HUES6 (cell line): Measurements from ENCODE around the gene RNF10.

Experiments used
- H3K27ac ChIP-seq: 2 replicates; pipeline ENCODE4 v1.7.0; 2013; ENCODE audit warnings: low read depth, mild to moderate bottlenecking, low read length, inconsistent platforms
- H3K27me3 ChIP-seq: 2 replicates; pipeline ENCODE4 v1.6.1; 2013; ENCODE audit warnings: low read length; ENCODE audit not compliant: control insufficient read depth, insufficient read depth
- H3K36me3 ChIP-seq: 2 replicates; pipeline ENCODE4 v1.6.1; 2013; ENCODE audit warnings: low read length; ENCODE audit not compliant: control insufficient read depth, insufficient read depth
- H3K4me1 ChIP-seq: 2 replicates; pipeline ENCODE4 v1.6.1; 2013; ENCODE audit warnings: low read length; ENCODE audit not compliant: control insufficient read depth, insufficient read depth
- H3K4me3 ChIP-seq: 2 replicates; pipeline ENCODE4 v1.5.1; 2013; ENCODE audit warnings: low read depth, low read length
- H3K9ac ChIP-seq: one replicate; pipeline ENCODE4 v1.6.1; 2013; ENCODE audit warnings: mild to moderate bottlenecking, low read length
- H3K9me3 ChIP-seq: 2 replicates; pipeline ENCODE4 v1.6.1; 2013; ENCODE audit warnings: low read depth, low read length; ENCODE audit not compliant: control insufficient read depth, insufficient read depth

The RNF10 gene

GRCh38 chr12:120540445-120540844 lies 6.3 kb downstream of the RNF10 start:
- Histone ChIP-seq H3K36me3 (peaks cover 37% of the 10 kb centered on the region), H3K27ac (no peak overlapping the region), H3K4me1 (peaks cover 23% of the 10 kb centered on the region), H3K27me3 (no peaks in the 10 kb centered on the region), H3K4me3 (no peak overlapping the region), H3K9me3 (no peaks in the 10 kb centered on the region), H3K9ac (no peak overlapping the region)

GRCh38 chr12:120542166-120542565 lies 8.0 kb downstream of the RNF10 start:
- no peak overlapping the region for H3K27ac ChIP-seq
- no peaks in the 10 kb centered on the region for H3K27me3 ChIP-seq
- peaks cover 44% of the 10 kb centered on the region for H3K36me3 ChIP-seq
- H3K4me3 ChIP-seq, result no peak overlapping the region
- H3K9me3 ChIP-seq, result no peaks in the 10 kb centered on the region
- no peak overlapping the region for H3K9ac ChIP-seq
- H3K4me1 ChIP-seq, result peaks cover 10% of the 10 kb centered on the region; the same call in 1 of the 2 replicates

GRCh38 chr12:120544691-120545090 lies 10.5 kb downstream of the RNF10 start:
- H3K27ac ChIP-seq, result no peak overlapping the region
- H3K36me3 ChIP-seq, result peaks cover 63% of the 10 kb centered on the region
- H3K9me3 ChIP-seq, result no peaks in the 10 kb centered on the region
- no peaks in the 10 kb centered on the region for H3K27me3 ChIP-seq
- H3K4me1 ChIP-seq, result no peaks in the 10 kb centered on the region
- H3K4me3 ChIP-seq, result no peak overlapping the region
- H3K9ac ChIP-seq, result no peak overlapping the region

- H3K36me3 ChIP-seq, result peaks cover 66% of the 10 kb centered on the region
- no peak overlapping the region for H3K9ac ChIP-seq
- H3K27ac ChIP-seq, result no peak overlapping the region
- no peaks in the 10 kb centered on the region for H3K4me1 ChIP-seq
- H3K4me3 ChIP-seq, result no peak overlapping the region
- H3K27me3 ChIP-seq, result no peaks in the 10 kb centered on the region
- no peaks in the 10 kb centered on the region for H3K9me3 ChIP-seq
These were observed 11.9 kb downstream of the RNF10 start for GRCh38 chr12:120546050-120546386.

GRCh38 chr12:120554678-120555077 lies 20.5 kb downstream of the RNF10 start:
- Histone ChIP-seq H3K36me3 (peaks cover 70% of the 10 kb centered on the region), H3K4me1 (no peaks in the 10 kb centered on the region), H3K4me3 (no peak overlapping the region), H3K9me3 (no peaks in the 10 kb centered on the region), H3K9ac (no peak overlapping the region), H3K27me3 (no peaks in the 10 kb centered on the region), H3K27ac (no peak overlapping the region)

GRCh38 chr12:120557589-120557988 lies 23.4 kb downstream of the RNF10 start:
- no peak overlapping the region for H3K4me3 ChIP-seq
- H3K27me3 ChIP-seq, result no peaks in the 10 kb centered on the region
- no peak overlapping the region for H3K9ac ChIP-seq
- H3K36me3 ChIP-seq, result peaks cover 76% of the 10 kb centered on the region
- H3K4me1 ChIP-seq, result no peaks in the 10 kb centered on the region
- H3K27ac ChIP-seq, result no peak overlapping the region
- H3K9me3 ChIP-seq, result no peaks in the 10 kb centered on the region

- no peaks in the 10 kb centered on the region for H3K9me3 ChIP-seq
These were observed 28.8 kb downstream of the RNF10 start for GRCh38 chr12:120562906-120563305.

GRCh38 chr12:120563495-120563894 lies 29.3 kb downstream of the RNF10 start:
- peaks cover 92% of the 10 kb centered on the region for H3K36me3 ChIP-seq
- no peaks in the 10 kb centered on the region for H3K27me3 ChIP-seq
- H3K9me3 ChIP-seq, result no peaks in the 10 kb centered on the region
- H3K4me3 ChIP-seq, result no peak overlapping the region
- no peak overlapping the region for H3K27ac ChIP-seq
- no peak overlapping the region for H3K9ac ChIP-seq
- H3K4me1 ChIP-seq, result no peaks in the 10 kb centered on the region

More at GRCh38 chr12:120562906-120563305, 28.8 kb downstream of the RNF10 start:
- H3K9ac ChIP-seq, result no peak overlapping the region
- no peaks in the 10 kb centered on the region for H3K4me1 ChIP-seq
- H3K27me3 ChIP-seq, result no peaks in the 10 kb centered on the region
- H3K36me3 ChIP-seq, result peaks cover 89% of the 10 kb centered on the region
- H3K27ac ChIP-seq, result no peak overlapping the region
- H3K4me3 ChIP-seq, result no peak overlapping the region

- Histone ChIP-seq H3K4me3 (no peak overlapping the region), H3K9ac (no peak overlapping the region), H3K4me1 (no peaks in the 10 kb centered on the region; the same call in 1 of the 2 replicates), H3K27me3 (no peaks in the 10 kb centered on the region), H3K36me3 (peaks cover 95% of the 10 kb centered on the region), H3K27ac (no peak overlapping the region), H3K9me3 (no peaks in the 10 kb centered on the region)
These were observed 37.1 kb downstream of the RNF10 start for GRCh38 chr12:120571299-120571698.

- no peak overlapping the region for H3K4me3 ChIP-seq
- no peaks in the 10 kb centered on the region for H3K9me3 ChIP-seq
- no peaks in the 10 kb centered on the region for H3K27me3 ChIP-seq
- H3K27ac ChIP-seq, result no peak overlapping the region
- H3K4me1 ChIP-seq, result no peaks in the 10 kb centered on the region; the same call in 1 of the 2 replicates
- no peak overlapping the region for H3K9ac ChIP-seq
- H3K36me3 ChIP-seq, result peaks cover 92% of the 10 kb centered on the region
These were observed 39.4 kb downstream of the RNF10 start for GRCh38 chr12:120573560-120573959.

GRCh38 chr12:120574106-120574505 lies 40.0 kb downstream of the RNF10 start:
- Histone ChIP-seq H3K27me3 (no peaks in the 10 kb centered on the region), H3K9me3 (no peaks in the 10 kb centered on the region), H3K27ac (no peak overlapping the region), H3K4me3 (no peak overlapping the region), H3K36me3 (peaks cover 93% of the 10 kb centered on the region), H3K9ac (no peak overlapping the region), H3K4me1 (no peaks in the 10 kb centered on the region; the same call in 1 of the 2 replicates)

GRCh38 chr12:120579179-120579578 lies 45.0 kb downstream of the RNF10 start:
- Histone ChIP-seq H3K9ac (no peak overlapping the region), H3K9me3 (no peaks in the 10 kb centered on the region), H3K4me3 (no peak overlapping the region), H3K36me3 (peaks cover 53% of the 10 kb centered on the region), H3K4me1 (peaks cover 3% of the 10 kb centered on the region; the same call in 1 of the 2 replicates), H3K27me3 (peaks cover 6% of the 10 kb centered on the region; the same call in 1 of the 2 replicates), H3K27ac (no peak overlapping the region)
